ENCODE measurements around the gene SCNN1B. TPM values are rescaled to one million over a fixed set of nuclear protein-coding genes. Genes with fewer than 3 reads are reported as not detected.

Gene SCNN1B
- total RNA-seq, 6 experiments from 2014 or later, result not detected

DNA sequence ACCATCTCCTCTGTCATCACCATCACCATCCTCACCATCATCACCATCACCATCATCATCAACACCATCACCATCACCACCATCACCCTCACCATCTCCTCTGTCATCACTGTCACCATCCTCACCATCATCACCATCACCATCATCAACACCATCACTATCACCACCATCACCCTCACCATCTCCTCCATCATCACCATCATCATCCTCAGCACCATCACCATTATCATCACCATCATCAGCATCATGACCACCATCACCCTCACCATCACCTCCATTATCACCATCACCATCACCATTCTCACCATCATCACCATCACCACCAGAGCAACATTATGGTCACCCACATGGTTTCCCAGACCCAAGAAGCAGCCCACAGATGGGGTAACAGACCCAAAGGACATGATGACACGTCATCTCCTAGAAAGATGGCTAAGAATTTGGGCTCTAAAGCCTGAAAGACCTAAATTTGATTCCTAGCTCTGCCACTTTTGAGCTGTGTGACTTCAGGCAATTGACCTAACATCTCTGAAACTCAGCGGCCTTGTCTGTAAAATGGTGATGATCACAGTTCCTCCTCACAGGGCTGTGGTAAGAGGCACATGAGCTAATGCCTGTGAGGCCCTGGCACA, 14.6 kb downstream of the SCNN1B start:
- H3K4me1 Mint-ChIP-seq (ENCODE audit: low read depth), result no peaks in the 10 kb centered on the region
- H3K27ac Mint-ChIP-seq, result no peak overlapping the region
- no peak for DNase-seq
- TF ChIP-seq, protein P1, sequence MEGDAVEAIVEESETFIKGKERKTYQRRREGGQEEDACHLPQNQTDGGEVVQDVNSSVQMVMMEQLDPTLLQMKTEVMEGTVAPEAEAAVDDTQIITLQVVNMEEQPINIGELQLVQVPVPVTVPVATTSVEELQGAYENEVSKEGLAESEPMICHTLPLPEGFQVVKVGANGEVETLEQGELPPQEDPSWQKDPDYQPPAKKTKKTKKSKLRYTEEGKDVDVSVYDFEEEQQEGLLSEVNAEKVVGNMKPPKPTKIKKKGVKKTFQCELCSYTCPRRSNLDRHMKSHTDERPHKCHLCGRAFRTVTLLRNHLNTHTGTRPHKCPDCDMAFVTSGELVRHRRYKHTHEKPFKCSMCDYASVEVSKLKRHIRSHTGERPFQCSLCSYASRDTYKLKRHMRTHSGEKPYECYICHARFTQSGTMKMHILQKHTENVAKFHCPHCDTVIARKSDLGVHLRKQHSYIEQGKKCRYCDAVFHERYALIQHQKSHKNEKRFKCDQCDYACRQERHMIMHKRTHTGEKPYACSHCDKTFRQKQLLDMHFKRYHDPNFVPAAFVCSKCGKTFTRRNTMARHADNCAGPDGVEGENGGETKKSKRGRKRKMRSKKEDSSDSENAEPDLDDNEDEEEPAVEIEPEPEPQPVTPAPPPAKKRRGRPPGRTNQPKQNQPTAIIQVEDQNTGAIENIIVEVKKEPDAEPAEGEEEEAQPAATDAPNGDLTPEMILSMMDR (IDR thresholded peaks at IDR 0.05), result no peak
- H3K36me3 Mint-ChIP-seq (ENCODE audit: low read depth), result no peaks in the 10 kb centered on the region
- no peak overlapping the region for H3K4me3 Mint-ChIP-seq
- H3K9me3 Mint-ChIP-seq, result no peaks in the 10 kb centered on the region
- H3K27me3 Mint-ChIP-seq (ENCODE audit: insufficient read depth), result peaks cover 13% of the 10 kb centered on the region

- DNase-seq, result no peak
- no peaks in the 10 kb centered on the region for H3K9me3 Mint-ChIP-seq
- no peaks in the 10 kb centered on the region for H3K4me1 Mint-ChIP-seq (ENCODE audit: low read depth)
- H3K27ac Mint-ChIP-seq, result no peak overlapping the region
- no peak overlapping the region for H3K4me3 Mint-ChIP-seq
- no peaks in the 10 kb centered on the region for H3K36me3 Mint-ChIP-seq (ENCODE audit: low read depth)
- TF ChIP-seq, protein P1 (IDR thresholded peaks at IDR 0.05), result no peak
- H3K27me3 Mint-ChIP-seq (ENCODE audit: insufficient read depth), result peaks cover 13% of the 10 kb centered on the region
Measured at GRCh38 chr16:23317266-23317661, 15.2 kb downstream of the SCNN1B start.

- no peak for DNase-seq
- H3K36me3 Mint-ChIP-seq (ENCODE audit: low read depth), result no peaks in the 10 kb centered on the region
Measured at GRCh38 chr16:23317751-23318150, 15.6 kb downstream of the SCNN1B start.

DNA sequence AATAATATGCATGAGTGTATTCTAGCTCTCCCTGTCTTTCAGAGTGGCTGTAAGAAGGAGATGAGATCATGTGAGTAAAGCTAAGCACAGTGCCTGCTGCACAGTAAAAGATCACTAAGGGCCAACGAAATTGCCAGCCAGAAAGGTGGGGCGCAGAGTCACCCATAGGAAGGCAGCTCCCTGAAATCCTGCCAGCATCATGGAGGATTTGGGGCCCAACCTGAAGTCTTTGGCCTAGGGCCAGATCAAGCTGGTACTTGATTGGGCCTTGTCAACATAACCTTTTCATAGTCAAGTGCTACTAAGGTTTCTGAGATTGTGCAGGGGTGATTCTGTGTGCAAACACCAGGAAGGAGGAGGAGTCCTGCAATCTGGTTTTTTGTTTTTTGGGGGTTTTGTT, 16.5 kb downstream of the SCNN1B start:
- TF ChIP-seq, protein P1 (IDR thresholded peaks at IDR 0.05), result no peak
- Mint-ChIP-seq H3K36me3 (ENCODE audit: low read depth) (no peaks in the 10 kb centered on the region), H3K9me3 (no peaks in the 10 kb centered on the region), H3K27ac (no peak overlapping the region), H3K27me3 (ENCODE audit: insufficient read depth) (peaks cover 11% of the 10 kb centered on the region), H3K4me1 (ENCODE audit: low read depth) (no peaks in the 10 kb centered on the region), H3K4me3 (no peak overlapping the region)
- DNase-seq, result no peak

More at GRCh38 chr16:23317751-23318150, 15.6 kb downstream of the SCNN1B start:
- TF ChIP-seq, protein P1 (IDR thresholded peaks at IDR 0.05), result no peak
- no peaks in the 10 kb centered on the region for H3K4me1 Mint-ChIP-seq (ENCODE audit: low read depth)
- no peak overlapping the region for H3K27ac Mint-ChIP-seq
- no peaks in the 10 kb centered on the region for H3K9me3 Mint-ChIP-seq
- H3K27me3 Mint-ChIP-seq (ENCODE audit: insufficient read depth), result peaks cover 11% of the 10 kb centered on the region
- H3K4me3 Mint-ChIP-seq, result no peak overlapping the region

DNA sequence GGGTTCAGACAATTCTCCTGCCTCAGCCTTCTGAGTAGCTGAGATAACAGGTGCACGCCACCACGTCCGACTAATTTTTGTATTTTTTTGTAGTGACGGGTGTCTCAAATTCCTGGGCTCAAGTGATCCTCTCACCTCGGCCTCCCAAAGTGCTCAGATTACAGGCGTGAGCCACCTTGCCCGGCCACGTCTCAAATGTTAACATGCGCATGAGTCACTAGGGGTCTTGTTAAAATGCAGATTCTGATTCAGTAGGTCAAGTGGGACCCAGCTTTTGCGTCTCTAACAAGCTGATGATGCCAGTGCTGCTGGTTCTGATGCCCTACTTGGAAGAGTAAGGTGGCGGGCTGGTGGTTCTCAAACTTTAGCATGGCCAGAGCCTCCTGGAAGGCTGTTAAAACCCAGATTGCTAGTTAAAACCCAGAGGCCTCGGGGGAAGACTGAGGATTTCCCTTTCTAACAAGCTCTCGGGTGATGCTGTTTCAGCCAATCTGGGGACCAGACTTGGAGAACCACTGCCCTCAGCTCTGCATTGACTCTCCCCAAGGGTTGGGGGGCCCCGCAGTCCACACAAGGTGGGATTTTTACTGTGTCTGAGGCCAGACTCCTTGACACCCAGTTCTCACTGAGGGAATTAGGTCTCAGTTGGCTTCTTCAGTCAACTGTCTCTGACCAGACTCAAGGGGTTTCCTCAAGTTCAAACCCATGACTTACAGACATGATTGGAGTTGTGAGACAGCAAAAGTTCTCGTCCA, 17.9 kb downstream of the SCNN1B start:
- Mint-ChIP-seq H3K4me1 (ENCODE audit: low read depth) (no peaks in the 10 kb centered on the region), H3K4me3 (no peak overlapping the region), H3K9me3 (no peaks in the 10 kb centered on the region), H3K27me3 (ENCODE audit: insufficient read depth) (peaks cover 19% of the 10 kb centered on the region), H3K27ac (no peak overlapping the region), H3K36me3 (ENCODE audit: low read depth) (no peaks in the 10 kb centered on the region)
- DNase-seq, result no peak
- TF ChIP-seq, protein P1 (IDR thresholded peaks at IDR 0.05), result no peak

Measured in HFFc6 (cell line).